Measurements from ENCODE around the gene MAGI2.

DNA sequence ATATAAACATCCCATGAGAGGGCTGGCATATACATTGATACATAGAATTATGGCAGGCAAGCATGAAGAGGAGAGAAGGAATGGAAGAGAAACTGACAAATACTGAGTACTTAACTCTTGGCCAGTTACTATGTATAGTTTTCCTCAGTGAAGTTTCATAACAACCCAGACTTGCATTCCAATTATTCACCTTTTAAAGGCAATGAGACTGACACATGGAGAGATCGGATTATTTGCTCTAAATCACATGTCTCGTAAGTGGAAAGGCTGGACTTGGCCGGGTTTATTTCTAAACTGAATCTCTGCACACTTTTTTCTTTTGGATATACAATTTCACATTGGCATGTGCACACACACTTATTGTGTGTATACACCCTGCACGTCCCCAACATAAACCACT, 1106.6 kb downstream of the MAGI2 start:
- no peak for TF ChIP-seq EZH2phosphoT487 (conservative IDR thresholded peaks at IDR 0.05; ENCODE audit: low read length)
- TF ChIP-seq, protein P1, sequence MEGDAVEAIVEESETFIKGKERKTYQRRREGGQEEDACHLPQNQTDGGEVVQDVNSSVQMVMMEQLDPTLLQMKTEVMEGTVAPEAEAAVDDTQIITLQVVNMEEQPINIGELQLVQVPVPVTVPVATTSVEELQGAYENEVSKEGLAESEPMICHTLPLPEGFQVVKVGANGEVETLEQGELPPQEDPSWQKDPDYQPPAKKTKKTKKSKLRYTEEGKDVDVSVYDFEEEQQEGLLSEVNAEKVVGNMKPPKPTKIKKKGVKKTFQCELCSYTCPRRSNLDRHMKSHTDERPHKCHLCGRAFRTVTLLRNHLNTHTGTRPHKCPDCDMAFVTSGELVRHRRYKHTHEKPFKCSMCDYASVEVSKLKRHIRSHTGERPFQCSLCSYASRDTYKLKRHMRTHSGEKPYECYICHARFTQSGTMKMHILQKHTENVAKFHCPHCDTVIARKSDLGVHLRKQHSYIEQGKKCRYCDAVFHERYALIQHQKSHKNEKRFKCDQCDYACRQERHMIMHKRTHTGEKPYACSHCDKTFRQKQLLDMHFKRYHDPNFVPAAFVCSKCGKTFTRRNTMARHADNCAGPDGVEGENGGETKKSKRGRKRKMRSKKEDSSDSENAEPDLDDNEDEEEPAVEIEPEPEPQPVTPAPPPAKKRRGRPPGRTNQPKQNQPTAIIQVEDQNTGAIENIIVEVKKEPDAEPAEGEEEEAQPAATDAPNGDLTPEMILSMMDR (IDR thresholded peaks at IDR 0.05; ENCODE audit: insufficient read depth, low read length, poor library complexity, severe bottlenecking): no peak
